Measurements from ENCODE around the gene BICRA. TPM values are rescaled to one million over a fixed set of nuclear protein-coding genes. Genes with fewer than 3 reads are reported as not detected.

The BICRA gene
- polyA plus RNA-seq, 1 donor (not counting 4 experiments of a cell fraction or from before 2014, with no cell fraction given), result 0.42 TPM

- Histone ChIP-seq H2AFZ (ENCODE audit: control insufficient read depth, low read length) (no peak overlapping the region), H3K9me1 (ENCODE audit: control insufficient read depth, extremely low read depth, insufficient read depth, low read length) (no peaks in the 10 kb centered on the region), H3K79me2 (ENCODE audit: control insufficient read depth, insufficient read depth, low read length) (no peaks in the 10 kb centered on the region), H4K20me1 (ENCODE audit: control insufficient read depth, extremely low read depth, insufficient read depth, low read length) (no peaks in the 10 kb centered on the region), H3K27me3 (ENCODE audit: control insufficient read depth, extremely low read depth, insufficient read depth, low read length) (no peaks in the 10 kb centered on the region), H3K4me3 (ENCODE audit: control insufficient read depth in 2 of 3, extremely low read depth in 1 of 3, insufficient read depth in 2 of 3, low read depth in 1 of 3, low read length in 3 of 3) (no peak overlapping the region), H3K9ac (ENCODE audit: control insufficient read depth, extremely low read depth, insufficient read depth, low read length) (no peak overlapping the region), H3K27ac (ENCODE audit: control insufficient read depth, insufficient read depth, low read length) (no peak overlapping the region), H3K9me3 (ENCODE audit: control insufficient read depth, low read depth, low read length) (no peaks in the 10 kb centered on the region), H3K4me2 (ENCODE audit: control insufficient read depth, extremely low read depth, insufficient read depth, low read depth, low read length) (no peak overlapping the region), H3K4me1 (ENCODE audit: control insufficient read depth, extremely low read depth, insufficient read depth, low read length) (peaks cover 2% of the 10 kb centered on the region), H3K36me3 (ENCODE audit: control insufficient read depth in 2 of 2, extremely low read depth in 1 of 2, insufficient read depth in 2 of 2, low read length in 2 of 2) (peaks cover 16 to 18% of the 10 kb centered on the region in 2 experiments)
- dilution Hi-C loops (cut with MboI; ENCODE audit: extremely low pct_ligation_motif_present, low sequenced_read_pairs), result no loop called here
- FAIRE-seq, result no peak
- no peak for TF ChIP-seq CTCF (optimal IDR thresholded peaks at IDR 0.05 in 1 of 3, IDR thresholded peaks at IDR 0.05 in 1 of 3, conservative IDR thresholded peaks at IDR 0.05 in 1 of 3; ENCODE audit: extremely low read depth in 1 of 3, insufficient read depth in 2 of 3, low read length in 3 of 3)
- TF ChIP-seq EZH2 (IDR thresholded peaks at IDR 0.05; ENCODE audit: low read length), result no peak
- DNase-seq (ENCODE audit: low read depth, low spot score), result no peak
Observed at GRCh38 chr19:47701717-47702552, 93.0 kb downstream of the BICRA start.

- Histone ChIP-seq H3K36me3 (ENCODE audit: control insufficient read depth in 2 of 2, extremely low read depth in 1 of 2, insufficient read depth in 2 of 2, low read length in 2 of 2) (peaks cover 16 to 18% of the 10 kb centered on the region in 2 experiments), H3K4me1 (ENCODE audit: control insufficient read depth, extremely low read depth, insufficient read depth, low read length) (peaks cover 2% of the 10 kb centered on the region), H2AFZ (ENCODE audit: control insufficient read depth, low read length) (no peak overlapping the region), H3K27ac (ENCODE audit: control insufficient read depth, insufficient read depth, low read length) (no peak overlapping the region), H4K20me1 (ENCODE audit: control insufficient read depth, extremely low read depth, insufficient read depth, low read length) (no peaks in the 10 kb centered on the region), H3K4me3 (ENCODE audit: control insufficient read depth in 2 of 3, extremely low read depth in 1 of 3, insufficient read depth in 2 of 3, low read depth in 1 of 3, low read length in 3 of 3) (no peak overlapping the region), H3K4me2 (ENCODE audit: control insufficient read depth, extremely low read depth, insufficient read depth, low read depth, low read length) (no peak overlapping the region), H3K9me1 (ENCODE audit: control insufficient read depth, extremely low read depth, insufficient read depth, low read length) (no peaks in the 10 kb centered on the region), H3K9me3 (ENCODE audit: control insufficient read depth, low read depth, low read length) (no peaks in the 10 kb centered on the region), H3K27me3 (ENCODE audit: control insufficient read depth, extremely low read depth, insufficient read depth, low read length) (no peaks in the 10 kb centered on the region), H3K79me2 (ENCODE audit: control insufficient read depth, insufficient read depth, low read length) (no peaks in the 10 kb centered on the region), H3K9ac (ENCODE audit: control insufficient read depth, extremely low read depth, insufficient read depth, low read length) (no peak overlapping the region)
- TF ChIP-seq EZH2 (IDR thresholded peaks at IDR 0.05; ENCODE audit: low read length), result no peak
- no peak for TF ChIP-seq CTCF (optimal IDR thresholded peaks at IDR 0.05 in 1 of 3, IDR thresholded peaks at IDR 0.05 in 1 of 3, conservative IDR thresholded peaks at IDR 0.05 in 1 of 3; ENCODE audit: extremely low read depth in 1 of 3, insufficient read depth in 2 of 3, low read length in 3 of 3)
- no peak for FAIRE-seq
- no peak for DNase-seq (ENCODE audit: low read depth, low spot score)
- dilution Hi-C loops (cut with MboI; ENCODE audit: extremely low pct_ligation_motif_present, low sequenced_read_pairs), result no loop called here
Observed at GRCh38 chr19:47702671-47703070, 93.7 kb downstream of the BICRA start.

Measured in keratinocyte (primary cell).